CD4-positive, alpha-beta memory T cell (primary cell): ENCODE results near the gene MAGI2. TPM values are rescaled to one million over a fixed set of nuclear protein-coding genes. Genes with fewer than 3 reads are reported as not detected.

Experiments
- CTCF ChIA-PET: fragments of 350-600 bp; sonication (Branson Sonifier 250); formaldehyde crosslinking; loops from one replicate; lab custom pipeline; 2021; ENCODE audit warnings: inconsistent platforms; ENCODE audit not compliant: partially characterized antibody; lab: Charles Lee
- POLR2A ChIA-PET: fragments of 350-600 bp; sonication (Branson Sonifier 250); formaldehyde crosslinking; loops from one replicate; lab custom pipeline; 2021; ENCODE audit not compliant: partially characterized antibody; lab: Charles Lee
- DNase-seq, 5 donors: peaks; one replicate each; pipeline versions ENCODE4 v3.0.0 to v3.0.0-alpha.2; 2020 to 2022; ENCODE audit warnings: mixed read lengths in 1 of 5
- H3K27ac ChIP-seq: one replicate; pipeline ENCODE4 v1.7.0; 2013; ENCODE audit warnings: low read depth, low read length
- H3K27me3 ChIP-seq: 2 replicates; pipeline ENCODE4 v1.7.0; 2013; ENCODE audit warnings: mild to moderate bottlenecking, low read length, moderate library complexity; ENCODE audit not compliant: insufficient read depth
- H3K36me3 ChIP-seq: 2 replicates; pipeline ENCODE4 v1.7.0; 2013; ENCODE audit warnings: mild to moderate bottlenecking, low read length, moderate library complexity; ENCODE audit not compliant: insufficient read depth
- H3K4me1 ChIP-seq: 2 replicates; pipeline ENCODE4 v1.7.0; 2013; ENCODE audit warnings: mild to moderate bottlenecking, low read length, moderate library complexity; ENCODE audit not compliant: insufficient read depth
- H3K4me3 ChIP-seq, 2 donors: one replicate each; pipeline ENCODE4 v1.7.0; 2013; ENCODE audit warnings: low read length in 2 of 2, mild to moderate bottlenecking in 1 of 2
- H3K9me3 ChIP-seq, 2 donors: one replicate each; pipeline ENCODE4 v1.7.0; 2013; ENCODE audit warnings: low read length in 2 of 2, control low read depth in 1 of 2; ENCODE audit not compliant: control insufficient read depth in 1 of 2
- H3K27ac Mint-ChIP-seq, 7 donors: one replicate each; pipeline ENCODE4 v1.8.0; 2020 to 2021; ENCODE audit warnings: mixed read lengths in 7 of 7, mild to moderate bottlenecking in 6 of 7, inconsistent platforms in 3 of 7, moderate library complexity in 3 of 7
- H3K27me3 Mint-ChIP-seq, 2 donors: one replicate each; pipeline ENCODE4 v1.8.0; 2020 to 2021; ENCODE audit warnings: mixed read lengths in 2 of 2
- H3K36me3 Mint-ChIP-seq, 2 donors: one replicate each; pipeline ENCODE4 v1.8.0; 2020 to 2021; ENCODE audit warnings: mixed read lengths in 2 of 2, inconsistent platforms in 1 of 2, mild to moderate bottlenecking in 1 of 2
- H3K4me1 Mint-ChIP-seq, 4 donors: one replicate each; pipeline ENCODE4 v1.8.0; 2020 to 2021; ENCODE audit warnings: mixed read lengths in 4 of 4, mild to moderate bottlenecking in 1 of 4
- H3K4me3 Mint-ChIP-seq, 8 donors: one replicate each; pipeline ENCODE4 v1.8.0; 2020 to 2021; ENCODE audit warnings: mixed read lengths in 8 of 8, mild to moderate bottlenecking in 7 of 8, moderate library complexity in 6 of 8, inconsistent platforms in 3 of 8
- H3K9me3 Mint-ChIP-seq, 8 donors: one replicate each; pipeline ENCODE4 v1.8.0; 2020 to 2021; ENCODE audit warnings: mixed read lengths in 8 of 8, mild to moderate bottlenecking in 5 of 8, inconsistent platforms in 3 of 8, moderate library complexity in 1 of 8
- intact Hi-C: fragments of 100-400 bp; cut with micrococcal nuclease; formaldehyde crosslinking; loops from one replicate; pipeline ENCODE4 v1.15.1; 2023
- polyA plus RNA-seq, 2 donors: library from polyadenylated mRNA; unstranded; fragments of 300-500 nt; fragmentation: Illumina TruSeq; gene quantifications; one replicate each; pipeline ENCODE4 v1.2.3, GENCODE V29; 2021
- total RNA-seq, 2 experiments: library from RNA; stranded (reverse); gene quantifications; one replicate each; pipeline ENCODE4 v1.2.3, GENCODE V29; 2021

MAGI2 gene
- total and polyA plus RNA-seq, 4 experiments from 2014 or later: 0.23 to 0.25 TPM; not detected in 2

DNA sequence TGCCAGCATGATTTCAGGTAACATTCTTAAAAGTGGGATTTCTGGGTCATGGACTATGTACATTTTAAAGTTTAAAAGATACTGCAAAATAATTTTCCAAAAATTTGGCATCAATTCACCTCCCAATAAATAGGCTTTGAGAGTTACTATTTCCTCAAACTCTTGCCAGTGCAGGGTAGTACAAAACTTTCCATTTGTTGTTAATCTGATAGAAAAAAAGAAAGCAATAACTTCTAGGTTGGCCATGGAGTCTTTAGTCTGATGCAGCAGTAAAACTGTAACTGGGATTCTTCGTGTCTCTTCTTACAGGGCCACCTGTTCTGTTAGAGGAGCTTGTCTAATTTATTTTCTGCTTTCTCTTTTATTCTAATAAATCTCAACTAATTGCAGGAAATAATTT lies 241.1 kb downstream of the MAGI2 start:
- Histone ChIP-seq H3K27ac (no peak overlapping the region), H3K27me3 (no peaks in the 10 kb centered on the region), H3K4me3 (no peak overlapping the region), H3K9me3 (no peaks in the 10 kb centered on the region), H3K36me3 (no peaks in the 10 kb centered on the region), H3K4me1 (no peaks in the 10 kb centered on the region)
- no peaks in the 10 kb centered on the region for H3K4me1 Mint-ChIP-seq
- H3K36me3 Mint-ChIP-seq: no peaks in the 10 kb centered on the region
- H3K27ac Mint-ChIP-seq: no peak overlapping the region
- DNase-seq: no peak
- peaks cover 0 to 6% (median 3%) of the 10 kb centered on the region in 8 donors for H3K9me3 Mint-ChIP-seq
- ChIA-PET POLR2A (no interaction called here), CTCF (no interaction called here)
- no peaks in the 10 kb centered on the region for H3K27me3 Mint-ChIP-seq
- intact Hi-C loops: no loop called here
- no peak overlapping the region for H3K4me3 Mint-ChIP-seq

- no peak overlapping the region for H3K4me3 Mint-ChIP-seq
- peaks cover 0 to 8% (median 3%) of the 10 kb centered on the region in 8 donors for H3K9me3 Mint-ChIP-seq
- no peaks in the 10 kb centered on the region for H3K27me3 Mint-ChIP-seq
Observed at GRCh38 chr7:79211724-79212123, 241.7 kb downstream of the MAGI2 start.

DNA sequence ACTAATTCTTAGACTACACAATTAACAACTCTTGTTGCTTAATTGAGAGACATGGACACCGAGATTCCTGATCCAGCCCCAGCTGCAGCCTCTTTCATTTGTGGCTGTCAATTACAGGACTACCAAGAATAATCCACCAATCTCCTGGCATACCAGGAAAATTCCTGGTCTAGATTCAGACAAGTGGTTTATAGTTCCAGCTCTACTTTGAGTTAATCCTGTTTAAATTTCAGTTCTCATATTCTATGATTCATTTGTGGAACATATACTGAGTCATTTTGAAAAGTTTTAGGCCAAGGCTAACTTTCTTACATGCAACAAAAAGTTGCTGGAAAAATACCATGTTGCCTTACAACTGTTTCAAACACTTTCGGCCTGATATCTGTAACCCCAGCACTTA lies 253.5 kb downstream of the MAGI2 start:
- intact Hi-C loops: no loop called here
- H3K27ac ChIP-seq: no peak overlapping the region
- no peak overlapping the region for H3K4me3 ChIP-seq
- no peak for DNase-seq
- Mint-ChIP-seq H3K4me1 (no peaks in the 10 kb centered on the region), H3K36me3 (no peaks in the 10 kb centered on the region), H3K27ac (no peak overlapping the region), H3K9me3 (peaks cover 0 to 11% (median 7%) of the 10 kb centered on the region in 8 donors), H3K4me3 (no peak overlapping the region), H3K27me3 (no peaks in the 10 kb centered on the region)
- CTCF ChIA-PET: no interaction called here
- POLR2A ChIA-PET: no interaction called here
- no peaks in the 10 kb centered on the region for H3K4me1 ChIP-seq
- H3K9me3 ChIP-seq: no peaks in the 10 kb centered on the region
- no peaks in the 10 kb centered on the region for H3K27me3 ChIP-seq
- H3K36me3 ChIP-seq: no peaks in the 10 kb centered on the region

More at GRCh38 chr7:79211724-79212123, 241.7 kb downstream of the MAGI2 start:
- DNase-seq: no peak
- H3K4me1 Mint-ChIP-seq: no peaks in the 10 kb centered on the region
- H3K36me3 ChIP-seq: no peaks in the 10 kb centered on the region
- H3K27ac ChIP-seq: no peak overlapping the region
- no peak overlapping the region for H3K4me3 ChIP-seq
- no peak overlapping the region for H3K27ac Mint-ChIP-seq
- ChIA-PET CTCF (no interaction called here), POLR2A (no interaction called here)
- no peaks in the 10 kb centered on the region for H3K27me3 ChIP-seq
- H3K9me3 ChIP-seq: no peaks in the 10 kb centered on the region
- H3K36me3 Mint-ChIP-seq: no peaks in the 10 kb centered on the region
- intact Hi-C loops: no loop called here
- H3K4me1 ChIP-seq: no peaks in the 10 kb centered on the region

DNA sequence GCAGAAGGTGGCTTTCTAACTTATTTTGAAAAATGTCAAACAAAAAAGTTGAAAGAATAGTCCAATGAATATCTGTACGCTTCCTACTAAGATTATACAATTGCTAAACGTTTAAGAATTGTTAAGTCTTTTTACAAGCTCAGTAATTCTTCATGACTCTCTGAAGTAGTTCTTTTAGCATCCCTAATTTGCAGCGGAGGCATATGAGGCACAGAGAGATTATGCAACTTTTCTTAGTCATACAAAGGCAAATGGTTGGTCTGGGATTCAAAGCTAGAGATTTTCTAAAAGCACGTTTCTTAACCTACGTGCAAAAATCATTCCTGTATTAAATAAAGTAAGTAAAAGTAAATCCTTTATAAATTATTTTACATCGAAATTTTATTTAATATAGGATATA lies 254.2 kb downstream of the MAGI2 start:
- H3K36me3 ChIP-seq: no peaks in the 10 kb centered on the region
- ChIA-PET CTCF (no interaction called here), POLR2A (no interaction called here)
- no peaks in the 10 kb centered on the region for H3K27me3 ChIP-seq
- Mint-ChIP-seq H3K36me3 (no peaks in the 10 kb centered on the region), H3K27ac (no peak overlapping the region), H3K27me3 (no peaks in the 10 kb centered on the region), H3K4me1 (no peaks in the 10 kb centered on the region), H3K9me3 (peaks cover 0 to 11% (median 5%) of the 10 kb centered on the region in 8 donors), H3K4me3 (no peak overlapping the region)
- no peaks in the 10 kb centered on the region for H3K4me1 ChIP-seq
- no peak overlapping the region for H3K4me3 ChIP-seq
- DNase-seq: no peak
- no peak overlapping the region for H3K27ac ChIP-seq
- intact Hi-C loops: no loop called here
- no peaks in the 10 kb centered on the region for H3K9me3 ChIP-seq

DNA sequence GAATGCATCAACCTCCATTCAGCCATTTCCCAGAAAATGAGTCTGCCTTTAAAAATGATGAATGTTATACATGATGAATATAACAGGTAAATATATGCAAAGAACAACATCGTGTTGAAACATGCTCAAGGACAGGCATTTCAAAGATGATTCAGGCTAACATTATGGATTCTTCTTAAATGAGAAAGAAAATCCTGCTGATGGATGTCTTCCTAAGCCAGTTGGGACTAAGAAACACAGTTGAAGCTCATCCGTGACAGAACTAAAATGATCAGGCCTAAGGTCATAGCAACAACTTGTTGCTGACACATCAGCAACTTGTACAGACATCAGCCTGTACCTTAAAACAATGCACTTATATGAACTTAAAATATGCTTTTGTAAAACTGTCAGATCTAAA lies 267.9 kb downstream of the MAGI2 start:
- no peak for DNase-seq
- Mint-ChIP-seq H3K27ac (no peak overlapping the region), H3K4me1 (no peaks in the 10 kb centered on the region), H3K36me3 (no peaks in the 10 kb centered on the region), H3K27me3 (no peaks in the 10 kb centered on the region), H3K9me3 (peaks cover 0 to 9% (median 4%) of the 10 kb centered on the region in 8 donors), H3K4me3 (no peak overlapping the region)
- no peaks in the 10 kb centered on the region for H3K9me3 ChIP-seq
- no peak overlapping the region for H3K27ac ChIP-seq
- no peak overlapping the region for H3K4me3 ChIP-seq
- H3K27me3 ChIP-seq: no peaks in the 10 kb centered on the region
- no peaks in the 10 kb centered on the region for H3K36me3 ChIP-seq
- intact Hi-C loops: no loop called here
- CTCF ChIA-PET: no interaction called here
- no peaks in the 10 kb centered on the region for H3K4me1 ChIP-seq
- POLR2A ChIA-PET: no interaction called here

- Histone ChIP-seq H3K27ac (no peak overlapping the region), H3K4me3 (no peak overlapping the region), H3K9me3 (no peaks in the 10 kb centered on the region), H3K36me3 (no peaks in the 10 kb centered on the region), H3K27me3 (no peaks in the 10 kb centered on the region), H3K4me1 (no peaks in the 10 kb centered on the region)
- intact Hi-C loops: no loop called here
- Mint-ChIP-seq H3K9me3 (peaks cover 0 to 8% (median 4%) of the 10 kb centered on the region in 8 donors), H3K27me3 (no peaks in the 10 kb centered on the region), H3K4me1 (no peaks in the 10 kb centered on the region), H3K36me3 (no peaks in the 10 kb centered on the region), H3K4me3 (no peak overlapping the region), H3K27ac (no peak overlapping the region)
- ChIA-PET CTCF (no interaction called here), POLR2A (no interaction called here)
- DNase-seq: no peak
Observed at GRCh38 chr7:79182283-79182682, 271.2 kb downstream of the MAGI2 start.

DNA sequence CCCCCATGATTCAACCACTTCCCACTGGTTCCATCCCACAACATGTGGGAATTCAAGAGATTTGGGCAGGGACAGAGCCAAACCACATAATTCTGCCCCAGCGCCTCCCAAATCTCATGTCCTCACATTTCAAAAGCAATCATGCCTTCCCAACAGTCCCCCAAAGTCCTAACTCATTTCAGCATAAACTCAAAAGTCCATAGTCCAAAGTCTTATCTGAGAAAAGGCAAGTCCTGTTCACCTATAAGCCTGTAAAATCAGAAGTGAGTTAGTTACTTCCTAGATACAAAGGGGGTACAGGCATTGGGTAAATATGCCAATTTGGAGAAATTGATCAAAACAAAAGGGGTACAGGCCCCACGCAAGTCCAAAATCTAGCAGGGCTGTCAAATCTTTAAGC lies 272.9 kb downstream of the MAGI2 start:
- ChIA-PET POLR2A (no interaction called here), CTCF (no interaction called here)
- DNase-seq: no peak
- Mint-ChIP-seq H3K36me3 (no peaks in the 10 kb centered on the region), H3K9me3 (peaks cover 0 to 8% (median 4%) of the 10 kb centered on the region in 8 donors), H3K4me3 (no peak overlapping the region), H3K4me1 (no peaks in the 10 kb centered on the region), H3K27me3 (no peaks in the 10 kb centered on the region), H3K27ac (no peak overlapping the region)
- Histone ChIP-seq H3K36me3 (no peaks in the 10 kb centered on the region), H3K9me3 (no peaks in the 10 kb centered on the region), H3K4me1 (no peaks in the 10 kb centered on the region), H3K27ac (no peak overlapping the region), H3K4me3 (no peak overlapping the region), H3K27me3 (no peaks in the 10 kb centered on the region)
- intact Hi-C loops: no loop called here
